HFFc6 (cell line): ENCODE measurements around the gene MDC1. TPM values are rescaled to one million over a fixed set of nuclear protein-coding genes. Genes with fewer than 3 reads are reported as not detected.

Experiments
- DNase-seq: peaks from one replicate; pipeline ENCODE4 v3.0.0-alpha.2; 2018
- H3K27ac Mint-ChIP-seq: 2 replicates; pipeline ENCODE4 v1.8.0; 2020; ENCODE audit warnings: mild to moderate bottlenecking, mixed read lengths
- H3K27me3 Mint-ChIP-seq: 2 replicates; pipeline ENCODE4 v1.8.0; 2021; ENCODE audit warnings: mild to moderate bottlenecking, moderate library complexity, mixed read lengths; ENCODE audit not compliant: insufficient read depth
- H3K36me3 Mint-ChIP-seq: 2 replicates; pipeline ENCODE4 v1.8.0; 2021; ENCODE audit warnings: low read depth, mixed read lengths
- H3K4me1 Mint-ChIP-seq: 2 replicates; pipeline ENCODE4 v1.8.0; 2020; ENCODE audit warnings: low read depth, mixed read lengths
- H3K4me3 Mint-ChIP-seq: 2 replicates; pipeline ENCODE4 v1.8.0; 2020; ENCODE audit warnings: mild to moderate bottlenecking, moderate library complexity, mixed read lengths
- H3K9me3 Mint-ChIP-seq: 2 replicates; pipeline ENCODE4 v1.8.0; 2020; ENCODE audit warnings: mild to moderate bottlenecking, mixed read lengths
- CTCF ChIP-seq: fragments of 200-600 bp; sonication (generic); IDR thresholded peaks from 2 replicates; pipeline ENCODE4 v1.5.0; 2021; ENCODE audit warnings: antibody characterized with exemption, mild to moderate bottlenecking
- total RNA-seq, 6 experiments: library from RNA; stranded (reverse); fragmentation: NEBNext Ultra II Directional; extraction: Animal tissue kit (Norgen Biotek cat#: 25700); gene quantifications; 2 replicates in 1 of 6; 3 replicates in 5 of 6; pipeline ENCODE4 v1.2.3, GENCODE V29; 2021

The MDC1 gene
- total RNA-seq, 6 experiments from 2014 or later: 18.4 to 31.9 (median 28.1) TPM

GRCh38 chr6:30735668-30736314 lies 18.7 kb upstream of the MDC1 start:
- Mint-ChIP-seq H3K9me3 (no peaks in the 10 kb centered on the region), H3K27me3 (peaks cover 11% of the 10 kb centered on the region), H3K36me3 (peaks cover 60% of the 10 kb centered on the region), H3K4me3 (no peak overlapping the region), H3K4me1 (peaks cover 45% of the 10 kb centered on the region), H3K27ac (peak overlapping the region; percentile 3; the same call in 1 of the 2 replicates)
- no peak for TF ChIP-seq CTCF
- no peak for DNase-seq

GRCh38 chr6:30732237-30732943 lies 15.3 kb upstream of the MDC1 start:
- no peak for TF ChIP-seq CTCF
- Mint-ChIP-seq H3K36me3 (peaks cover 29% of the 10 kb centered on the region), H3K4me3 (no peak overlapping the region), H3K4me1 (peaks cover 23% of the 10 kb centered on the region), H3K27me3 (peaks cover 11% of the 10 kb centered on the region), H3K9me3 (no peaks in the 10 kb centered on the region), H3K27ac (peak overlapping the region; percentile 35)
- DNase-seq: no peak

GRCh38 chr6:30730601-30731435 lies 13.7 kb upstream of the MDC1 start:
- Mint-ChIP-seq H3K4me1 (peaks cover 21% of the 10 kb centered on the region), H3K27me3 (peaks cover 6% of the 10 kb centered on the region), H3K9me3 (no peaks in the 10 kb centered on the region), H3K27ac (no peak overlapping the region; the same call in 1 of the 2 replicates), H3K36me3 (peaks cover 16% of the 10 kb centered on the region; the same call in 1 of the 2 replicates), H3K4me3 (no peak overlapping the region)
- peak; percentile 64 for TF ChIP-seq CTCF
- no peak for DNase-seq

GRCh38 chr6:30727920-30728553 lies 11.0 kb upstream of the MDC1 start:
- Mint-ChIP-seq H3K9me3 (no peaks in the 10 kb centered on the region), H3K4me3 (no peak overlapping the region), H3K27me3 (peaks cover 23% of the 10 kb centered on the region), H3K27ac (peak overlapping the region; percentile 72), H3K4me1 (peaks cover 48% of the 10 kb centered on the region), H3K36me3 (peaks cover 31% of the 10 kb centered on the region)
- DNase-seq: peak; percentile 54
- TF ChIP-seq CTCF: peak; percentile 55
